SKM-1 (cell line): ENCODE data around the gene JPH4.

Source experiments
- DNase-seq: peaks from one replicate; lab custom pipeline; 2025; ENCODE audit not compliant: unreplicated experiment; lab: John Stamatoyannopoulos, UW

Gene JPH4

DNA sequence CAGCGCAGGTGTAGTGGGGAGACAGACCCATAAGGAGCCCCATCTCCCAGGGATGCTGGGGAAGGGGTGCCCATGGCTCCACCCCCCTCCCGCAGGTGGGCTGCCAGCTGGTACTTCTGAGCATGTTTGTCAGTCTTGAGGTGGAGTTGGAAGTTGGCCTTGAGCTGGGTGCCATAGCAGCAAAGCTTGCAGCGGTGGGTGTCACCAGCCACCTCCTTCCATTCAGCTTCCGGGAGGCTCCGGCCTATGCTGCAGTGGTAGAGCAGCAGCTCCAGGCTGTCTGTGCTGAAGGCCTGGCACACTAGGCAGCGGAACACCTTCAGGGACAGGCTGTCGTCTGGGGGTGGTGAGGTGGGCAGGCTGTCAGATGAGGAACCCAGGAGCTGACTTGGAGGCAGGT is 45.9 kb downstream of the JPH4 start:
- DNase-seq = no peak

DNA sequence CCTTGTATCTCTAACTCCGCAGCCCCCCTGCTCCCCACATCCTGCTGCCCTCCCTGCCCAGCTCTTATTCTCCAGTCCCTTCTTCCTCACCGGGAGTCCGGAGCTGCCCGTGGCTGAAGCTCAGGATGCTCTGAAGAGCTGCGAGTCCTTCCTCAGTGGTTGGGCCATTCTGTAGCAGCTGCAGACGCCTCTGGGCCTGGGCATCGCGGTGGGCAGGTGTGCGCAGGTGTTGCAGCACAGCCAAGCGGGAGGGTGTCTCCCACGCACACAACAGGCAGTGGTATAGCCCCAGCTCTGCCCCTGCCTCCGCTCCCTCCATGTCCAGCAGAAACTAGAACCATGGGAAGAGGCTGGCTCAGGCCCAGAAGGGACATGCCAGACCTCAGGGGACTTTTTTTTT is 47.2 kb downstream of the JPH4 start:
- DNase-seq = no peak

DNA sequence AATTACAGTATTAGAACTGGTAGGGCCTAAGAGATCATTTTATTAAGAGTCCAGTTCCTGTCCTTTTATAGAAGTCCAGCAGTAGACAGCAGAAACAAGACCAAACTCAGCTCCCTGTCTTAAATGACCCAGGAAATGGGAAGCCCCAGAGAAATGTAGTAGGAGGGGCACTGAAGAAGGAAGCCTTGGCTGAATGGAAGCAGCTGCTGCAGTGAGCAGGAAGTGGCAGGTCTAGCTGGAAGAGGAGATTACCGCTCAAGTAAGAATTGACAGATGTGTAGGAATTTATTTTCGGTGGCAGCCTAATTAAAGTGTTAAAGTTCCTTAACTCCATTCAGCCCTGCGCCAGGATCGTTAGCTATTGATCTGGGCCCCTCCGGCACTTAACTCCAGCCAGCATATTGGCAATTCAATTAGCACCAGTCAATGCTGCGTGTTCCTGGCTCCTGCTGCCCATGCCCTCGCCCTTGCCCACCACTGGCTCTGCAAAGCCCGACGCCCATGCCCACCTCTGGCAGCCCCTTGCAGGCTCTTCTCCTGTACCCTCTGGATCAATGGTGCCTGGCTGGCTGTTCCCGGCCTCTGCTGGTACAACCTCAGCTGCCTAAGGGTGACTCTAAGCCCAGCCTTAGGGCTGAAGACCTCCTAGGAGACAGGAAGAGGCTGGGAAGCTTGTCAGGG is 48.1 kb downstream of the JPH4 start:
- no peak for DNase-seq

GRCh38 chr14:23529016-23529415 is 49.6 kb downstream of the JPH4 start:
- DNase-seq = no peak

GRCh38 chr14:23528555-23528954 is 50.0 kb downstream of the JPH4 start:
- DNase-seq = no peak

DNA sequence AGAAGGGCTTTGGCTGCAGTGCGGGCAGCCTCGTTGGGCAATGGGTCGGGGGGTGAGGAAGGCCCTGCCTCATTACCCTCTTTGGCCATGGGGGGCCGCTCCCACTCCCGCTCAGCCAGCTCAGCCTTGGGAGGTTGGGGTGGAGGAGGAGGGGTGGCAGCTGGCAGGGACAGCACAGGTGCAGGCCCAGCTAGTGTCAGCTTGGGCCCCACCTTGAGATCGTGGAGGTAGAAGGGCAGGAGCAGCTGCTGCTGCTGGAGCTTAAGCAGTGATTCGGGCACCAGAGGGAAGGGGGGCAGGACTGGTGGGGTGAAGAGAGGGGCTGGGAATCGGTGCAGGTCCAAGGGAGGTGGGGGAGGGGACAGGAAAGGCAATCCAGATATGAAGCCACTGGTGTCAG is 53.0 kb downstream of the JPH4 start:
- DNase-seq = no peak

DNA sequence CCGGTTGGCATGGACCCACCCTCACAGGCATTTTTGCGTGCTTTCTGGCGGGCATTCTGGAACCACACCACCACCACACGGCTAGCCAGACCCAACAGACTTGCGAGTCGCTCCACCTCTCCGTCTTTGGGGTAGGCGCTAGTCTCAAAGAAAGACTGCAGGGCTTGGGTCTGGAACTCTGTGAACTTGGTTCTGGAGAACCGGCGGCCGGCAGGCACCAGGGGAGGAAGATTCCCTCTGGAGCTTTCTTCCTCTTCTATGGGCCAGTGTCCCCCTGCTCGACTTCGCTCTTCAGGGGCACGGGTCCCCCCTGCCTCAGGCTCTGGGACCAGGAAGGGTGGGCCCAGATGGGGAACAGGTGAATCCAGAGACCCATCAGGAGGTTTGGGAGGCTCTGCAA is 53.6 kb downstream of the JPH4 start:
- no peak for DNase-seq

- DNase-seq = no peak
Measured at GRCh38 chr14:23523229-23524016, 55.2 kb downstream of the JPH4 start.

GRCh38 chr14:23522643-23523198 is 55.9 kb downstream of the JPH4 start:
- DNase-seq = no peak

GRCh38 chr14:23521785-23522640 is 56.6 kb downstream of the JPH4 start:
- DNase-seq = no peak

- DNase-seq = no peak
Measured at GRCh38 chr14:23520899-23521533, 57.6 kb downstream of the JPH4 start.

- DNase-seq = no peak
Measured at GRCh38 chr14:23518709-23519108, 59.9 kb downstream of the JPH4 start.
